Right ventricle myocardium inferior (tissue), 1 donor: ENCODE data around the gene MACROD2. TPM values are rescaled to one million over a fixed set of nuclear protein-coding genes. Genes with fewer than 3 reads are reported as not detected.

ENCODE experiments used
- ATAC-seq: fragments of 200-7000 bp; cut with Tn5 transposase; one replicate; pipeline ENCODE4 v1.9.1; 2020; ENCODE audit warnings: mild to moderate bottlenecking, moderate library complexity
- DNase-seq: peaks from one replicate; pipeline ENCODE4 v3.0.0; 2021; ENCODE audit errors: missing footprints
- intact Hi-C: fragments of 100-400 bp; cut with DNase I; formaldehyde crosslinking; loops from one replicate; pipeline ENCODE4 v1.11.0; 2022
- total RNA-seq: library from RNA; stranded (reverse); fragmentation: NEBNext Ultra II Directional; extraction: Animal tissue kit (Norgen Biotek cat#: 25700); gene quantifications from one replicate; pipeline ENCODE4 v1.2.1, GENCODE V29; 2021
- donor health status: DM: no; HTN: yes; CAD: no; lungs with severe emphysema.

MACROD2 gene
- total RNA-seq, 1 donor from 2014 or later: 5.0 TPM

DNA sequence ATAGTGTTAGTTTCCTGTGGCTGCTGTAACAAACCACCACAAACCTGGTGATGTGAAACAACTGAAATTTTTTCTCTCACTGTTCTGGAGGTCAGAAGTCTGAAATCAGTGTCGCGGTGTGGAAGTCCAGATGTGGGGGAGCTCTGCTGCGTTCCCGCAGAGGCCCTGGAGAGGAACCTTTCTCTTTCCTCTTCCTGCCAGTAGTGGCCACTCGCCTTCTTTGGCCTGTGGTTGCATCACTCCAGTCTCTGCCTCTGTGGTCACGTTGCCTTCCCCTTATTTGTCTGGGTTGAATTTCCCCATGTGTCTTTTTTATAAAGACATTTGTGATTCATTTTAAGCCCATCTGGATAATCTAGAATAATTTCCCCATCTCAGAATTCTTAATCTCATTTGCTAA lies 637.6 kb downstream of the MACROD2 start:
- intact Hi-C loops: no loop called here
- no peak for DNase-seq
- ATAC-seq: peak; percentile 44

DNA sequence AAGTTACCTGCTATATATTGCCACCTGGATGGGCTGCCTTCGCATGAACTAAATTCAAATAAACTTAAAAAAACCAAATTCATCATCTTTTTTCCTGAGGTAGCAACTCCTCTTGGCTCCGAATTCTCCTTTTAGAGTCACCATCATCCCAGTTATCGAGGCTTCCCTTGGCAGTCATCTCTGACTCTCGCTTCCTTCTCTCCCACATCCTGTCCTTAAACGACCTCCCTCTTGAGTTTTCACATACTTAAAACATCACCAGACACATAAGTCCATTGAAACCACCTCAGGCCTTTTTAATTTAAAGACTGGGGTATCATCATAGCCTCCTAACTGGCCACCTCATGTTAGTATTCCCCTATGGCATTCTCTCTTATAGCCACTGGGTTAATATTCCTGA lies 638.2 kb downstream of the MACROD2 start:
- DNase-seq (no peak), ATAC-seq (no peak)
- intact Hi-C loops: no loop called here

DNA sequence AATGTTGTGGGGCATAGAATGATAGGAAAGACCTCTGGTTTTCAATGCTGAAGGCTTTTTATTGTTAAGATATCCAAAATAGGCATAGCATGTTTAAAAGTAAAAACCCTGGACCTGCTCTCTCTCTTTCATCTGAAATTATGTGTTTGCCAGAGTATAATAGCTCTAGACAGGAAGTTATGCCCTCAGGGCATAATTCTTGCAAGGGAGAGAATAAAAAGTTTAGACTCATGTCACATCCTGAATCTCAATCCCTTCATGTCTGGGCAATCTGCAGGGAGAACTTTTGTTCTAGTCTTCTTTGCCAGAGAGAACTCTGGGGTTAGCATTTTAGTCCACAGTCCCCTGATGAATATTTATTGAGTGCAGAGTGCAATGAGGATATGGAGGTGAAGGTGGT lies 639.3 kb downstream of the MACROD2 start:
- no peak for DNase-seq
- no peak for ATAC-seq
- intact Hi-C loops: no loop called here

DNA sequence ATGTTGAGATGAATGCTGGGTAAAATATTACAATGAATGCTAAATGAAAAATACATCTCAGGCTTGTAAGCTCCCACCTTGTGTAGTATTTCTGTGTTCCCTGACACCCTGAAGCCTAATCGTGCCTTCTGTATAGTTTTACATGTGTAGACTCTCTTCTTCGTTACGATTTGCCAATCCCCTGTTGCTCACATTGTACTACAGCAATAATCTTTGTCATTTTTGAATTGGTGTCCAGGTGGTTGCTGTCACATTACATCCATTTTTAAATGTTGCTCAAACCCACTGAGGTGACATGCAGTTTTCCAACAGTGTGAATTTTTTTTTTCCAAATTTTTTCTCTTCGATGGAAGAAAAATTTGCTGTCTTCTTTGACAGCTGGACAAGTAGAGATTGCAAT lies 642.1 kb downstream of the MACROD2 start:
- intact Hi-C loops: no loop called here
- ATAC-seq (no peak), DNase-seq (no peak)

DNA sequence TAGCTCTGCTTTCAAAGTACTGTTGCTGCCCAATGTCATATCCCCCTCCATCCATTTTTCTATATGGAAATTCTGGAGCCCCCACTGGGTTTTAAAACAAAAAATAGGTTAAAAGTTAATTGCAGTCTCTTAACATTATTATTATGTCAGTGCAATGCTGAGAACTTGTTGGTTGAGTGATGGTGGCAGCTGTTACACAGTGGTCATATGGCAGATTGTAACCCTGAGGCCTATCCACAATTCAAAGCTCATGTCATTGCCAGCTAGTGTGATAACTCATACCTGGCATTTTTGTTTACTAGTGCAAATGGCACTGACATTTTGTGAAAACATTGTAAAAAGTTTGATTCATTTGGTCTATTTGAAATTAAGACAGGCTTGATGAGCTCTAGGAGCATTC lies 647.8 kb downstream of the MACROD2 start:
- intact Hi-C loops: no loop called here
- DNase-seq (no peak), ATAC-seq (no peak)

DNA sequence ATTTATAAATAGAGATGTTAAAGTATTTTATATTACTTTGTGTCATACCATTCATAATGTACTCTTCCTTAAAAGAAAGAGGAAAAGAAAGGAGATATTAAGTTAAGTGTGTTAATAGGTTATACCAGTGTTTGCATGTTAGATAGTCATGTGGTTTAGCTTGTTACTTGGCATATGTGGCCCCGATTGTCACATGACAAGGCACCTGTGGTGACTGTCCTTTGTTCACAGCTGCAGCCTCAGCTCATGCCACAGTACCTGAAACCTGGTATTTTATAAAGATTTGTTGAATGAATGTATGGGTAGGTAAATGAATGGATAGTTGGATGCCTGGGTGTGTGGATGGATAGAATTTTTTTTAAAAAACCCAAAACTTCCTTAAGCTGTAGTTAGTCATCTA lies 648.2 kb downstream of the MACROD2 start:
- intact Hi-C loops: no loop called here
- no peak for ATAC-seq
- no peak for DNase-seq

DNA sequence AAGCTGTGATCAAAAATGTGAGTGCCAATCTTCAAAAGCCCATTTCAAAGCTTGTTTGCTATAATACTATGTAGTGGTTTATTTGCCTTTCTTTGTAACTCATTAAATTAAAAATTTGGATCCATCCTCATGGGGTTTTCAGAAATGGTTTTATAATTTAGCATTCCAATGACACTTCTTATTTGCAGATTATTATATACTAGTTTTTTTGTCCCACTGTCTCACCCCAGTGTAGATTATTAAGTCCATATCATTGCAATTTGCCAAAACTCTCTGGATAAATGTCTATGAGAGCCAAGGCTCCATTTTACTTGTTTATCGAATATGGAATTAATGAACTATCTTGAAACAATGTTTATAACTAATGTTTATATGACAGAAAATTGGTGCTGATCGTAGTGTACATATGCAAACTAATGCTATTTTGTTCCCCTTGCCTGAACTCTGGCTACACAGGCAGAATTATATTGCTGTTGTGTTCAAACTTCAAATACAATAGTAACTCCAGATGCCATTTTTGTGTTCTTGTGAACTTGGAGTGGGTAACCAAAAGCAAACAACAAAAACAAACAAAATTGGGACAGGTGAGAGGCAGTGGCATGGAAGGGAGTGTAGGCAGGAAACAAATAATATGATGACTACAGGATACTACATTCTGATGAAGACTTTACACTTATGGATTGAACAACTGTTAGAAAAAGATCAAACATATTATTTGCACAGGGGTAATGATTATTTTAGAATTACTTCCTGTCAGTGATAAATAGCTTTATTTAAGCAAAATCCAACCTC lies 649.2 kb downstream of the MACROD2 start:
- intact Hi-C loops: no loop called here
- DNase-seq: no peak

DNA sequence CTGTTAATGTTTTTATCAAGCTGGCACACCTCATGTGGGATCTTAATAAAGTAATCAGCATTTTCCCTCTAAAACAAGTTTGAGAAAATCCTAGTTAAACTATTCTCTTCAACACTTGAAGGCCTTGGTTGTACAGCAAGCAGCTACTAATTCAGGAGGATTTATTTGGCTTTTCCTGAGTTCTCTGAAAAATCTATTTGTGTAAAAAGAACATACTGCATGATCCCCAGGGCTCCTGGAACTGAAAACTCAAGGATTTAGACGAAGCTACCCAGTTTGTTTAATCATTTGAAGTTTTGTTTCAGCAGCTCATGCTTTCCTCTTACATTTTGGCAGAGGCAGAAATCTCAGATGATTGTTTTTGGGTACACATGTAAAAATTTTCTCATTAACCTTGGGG lies 651.7 kb downstream of the MACROD2 start:
- no peak for DNase-seq
- no peak for ATAC-seq
- intact Hi-C loops: no loop called here

More for the DNA sequence above, 649.2 kb downstream of the MACROD2 start:
- no peak for ATAC-seq

DNA sequence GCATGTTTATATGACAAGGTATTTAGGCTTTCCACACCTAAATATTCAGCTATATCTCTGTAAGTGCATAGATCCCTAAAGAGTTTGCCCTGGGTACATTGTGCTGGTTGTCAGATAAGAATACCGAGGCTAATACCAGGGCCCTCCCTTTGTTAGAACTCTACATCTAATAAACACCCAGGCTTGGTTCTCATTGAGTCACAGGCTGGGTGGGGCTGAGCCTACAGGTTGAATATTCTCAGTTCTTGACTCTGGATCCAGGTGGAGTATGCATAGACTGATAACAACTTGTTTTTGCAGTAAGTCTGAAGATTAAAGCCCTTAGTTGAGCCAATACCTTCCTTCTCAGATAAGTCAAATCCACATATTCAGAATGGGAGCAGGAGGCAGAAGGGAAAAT lies 654.3 kb downstream of the MACROD2 start:
- ATAC-seq: no peak
- intact Hi-C loops: no loop called here
- no peak for DNase-seq

DNA sequence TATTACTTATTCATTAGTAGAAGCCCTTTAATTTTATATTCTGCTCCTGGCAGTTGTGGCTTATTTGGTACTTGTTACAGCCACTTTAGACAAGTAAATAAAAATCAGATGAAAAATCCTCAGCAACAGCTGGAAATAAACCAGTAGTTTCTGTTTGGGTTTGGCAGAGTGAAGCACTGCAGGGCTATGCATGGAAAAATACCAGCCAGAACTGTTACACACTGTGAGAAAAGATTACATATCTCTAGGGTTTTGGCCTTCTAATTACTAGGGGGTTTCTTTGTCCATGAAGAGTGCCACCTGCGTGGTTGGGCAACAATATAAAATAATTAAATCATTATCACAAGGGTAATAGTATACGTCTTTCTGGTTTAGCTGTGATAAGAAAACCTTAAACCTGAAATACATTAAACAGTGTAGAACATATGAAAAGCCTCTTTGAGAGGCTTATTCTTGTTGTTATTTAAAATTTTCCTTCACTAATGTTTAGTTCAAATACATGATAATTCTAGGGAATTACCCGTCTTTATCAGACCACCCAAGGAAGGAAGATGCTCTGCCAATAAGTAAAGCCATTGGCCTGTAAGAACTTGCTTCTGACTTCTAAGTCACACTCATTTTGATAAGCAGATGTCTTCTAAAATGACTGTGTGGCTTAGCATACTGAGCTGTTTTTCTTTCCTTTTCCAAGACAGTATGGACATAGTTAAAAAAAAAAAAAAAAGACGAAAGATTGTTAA lies 662.1 kb downstream of the MACROD2 start:
- DNase-seq: no peak
- intact Hi-C loops: no loop called here
- ATAC-seq: no peak

DNA sequence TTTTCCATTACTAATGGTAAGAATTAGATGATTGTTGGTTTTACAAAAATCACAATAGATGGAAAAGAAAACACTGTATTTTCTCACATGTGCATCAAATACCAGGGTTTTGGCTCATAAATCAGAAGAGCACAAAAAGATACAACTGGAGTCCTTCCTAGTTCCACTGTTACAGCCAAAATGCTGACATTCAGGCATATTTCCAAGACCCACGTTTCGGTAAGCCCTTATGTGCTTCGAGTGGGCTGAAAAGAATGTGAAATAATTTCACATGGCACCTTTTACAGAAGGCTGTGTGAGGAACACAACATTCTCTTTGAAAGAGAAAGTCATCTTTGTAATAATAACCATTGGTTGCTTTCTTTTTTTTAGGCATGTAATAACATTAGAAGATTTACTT lies 668.8 kb downstream of the MACROD2 start:
- ATAC-seq (no peak), DNase-seq (no peak)
- intact Hi-C loops: no loop called here

DNA sequence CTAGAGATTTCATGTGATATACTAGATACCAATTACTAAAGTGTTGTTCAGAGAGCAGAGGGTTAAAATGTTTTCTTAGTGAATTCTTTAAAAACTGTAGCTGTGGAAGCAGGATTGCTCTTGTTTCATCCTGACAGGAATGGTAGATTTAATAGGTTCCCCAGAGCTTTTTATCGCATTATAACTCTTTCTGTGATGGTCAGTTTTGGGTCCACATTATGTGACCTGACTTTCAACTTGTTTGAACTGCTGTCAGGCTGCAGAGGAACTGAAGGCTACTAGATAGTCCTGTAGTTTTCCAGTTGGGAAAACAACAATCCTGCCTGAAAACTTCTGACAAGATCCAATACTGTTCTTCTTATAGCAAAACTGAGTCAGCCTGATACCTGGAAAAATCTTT lies 671.4 kb downstream of the MACROD2 start:
- ATAC-seq: no peak
- no peak for DNase-seq
- intact Hi-C loops: no loop called here

DNA sequence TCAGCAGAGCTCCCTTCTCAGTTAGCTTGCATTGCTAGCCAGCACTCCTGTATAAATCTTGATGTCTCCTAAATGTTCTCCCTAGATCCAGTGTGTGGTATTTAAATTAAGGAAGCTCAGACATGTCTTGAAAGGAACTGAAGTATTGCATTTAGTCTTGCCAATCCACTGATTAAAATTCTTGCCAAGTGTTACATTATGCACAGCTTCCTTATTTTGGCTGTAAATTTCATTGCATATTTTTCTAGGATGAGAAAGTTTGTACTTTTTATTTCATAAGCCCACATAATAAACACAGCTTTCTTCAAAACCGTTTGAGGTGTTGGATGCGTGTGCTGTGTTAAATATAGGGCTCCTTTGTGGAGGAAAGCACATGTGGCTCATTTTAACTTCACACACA lies 671.9 kb downstream of the MACROD2 start:
- DNase-seq (no peak), ATAC-seq (no peak)
- intact Hi-C loops: no loop called here

DNA sequence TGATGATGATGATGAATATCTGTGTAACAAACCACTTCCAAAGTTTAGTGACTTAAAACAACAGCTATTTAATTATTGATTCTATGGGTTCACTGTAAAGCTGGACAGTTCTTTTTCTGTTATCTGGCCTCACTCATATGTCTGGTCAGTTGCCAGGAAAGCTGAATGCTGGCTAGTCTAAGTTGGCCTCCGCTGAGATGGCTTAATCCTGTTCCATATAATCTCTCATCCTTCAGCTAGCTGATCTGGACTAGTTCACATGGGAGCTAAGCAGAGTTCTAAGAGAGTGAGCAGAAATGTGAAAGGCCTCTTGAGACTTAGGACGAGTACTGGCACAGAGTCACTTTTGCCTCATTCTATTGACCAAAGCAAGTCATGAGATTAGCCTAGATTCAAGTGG lies 676.8 kb downstream of the MACROD2 start:
- DNase-seq: no peak

DNA sequence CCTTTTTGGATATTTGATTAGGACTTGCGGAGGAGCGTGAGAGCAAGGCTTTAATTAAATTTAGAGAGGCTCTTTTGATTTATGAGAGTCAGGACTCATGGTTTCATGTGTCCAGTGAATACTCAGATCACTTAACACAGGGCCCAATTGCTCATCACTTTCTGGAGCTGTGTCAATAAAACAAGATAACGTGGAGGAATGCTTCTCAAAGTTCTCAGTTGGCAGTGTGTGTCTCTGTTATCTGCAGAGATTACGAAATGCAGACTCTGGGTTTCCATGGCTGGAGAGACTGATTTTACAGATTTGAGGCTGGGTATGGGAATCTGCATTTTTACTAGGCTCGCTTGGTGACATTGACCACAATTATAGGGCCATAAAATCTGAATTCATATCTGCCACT lies 677.8 kb downstream of the MACROD2 start:
- intact Hi-C loops: no loop called here
- DNase-seq (no peak), ATAC-seq (no peak)

More for the DNA sequence above, 676.8 kb downstream of the MACROD2 start:
- intact Hi-C loops: no loop called here
- no peak for ATAC-seq

DNA sequence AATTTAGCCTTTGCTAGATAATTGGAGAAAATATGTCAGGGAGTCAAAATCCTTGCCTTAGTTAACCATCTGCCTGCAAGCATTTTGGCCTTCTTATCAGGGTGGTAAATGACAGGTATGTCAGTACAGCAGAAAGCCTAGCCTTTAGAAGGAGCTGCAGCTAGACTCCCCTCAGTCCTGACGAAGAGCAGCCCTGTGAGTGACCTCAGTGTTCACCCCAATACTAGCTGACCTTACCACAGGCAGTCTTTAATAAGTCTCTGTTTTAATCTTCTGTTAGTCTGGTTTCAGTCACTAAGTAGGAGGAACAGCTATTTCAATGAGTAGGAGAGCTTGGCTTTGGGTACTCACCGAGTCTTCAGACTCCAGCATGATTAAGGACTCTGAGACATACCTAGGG lies 682.1 kb downstream of the MACROD2 start:
- DNase-seq: no peak
- intact Hi-C loops: no loop called here
- no peak for ATAC-seq

DNA sequence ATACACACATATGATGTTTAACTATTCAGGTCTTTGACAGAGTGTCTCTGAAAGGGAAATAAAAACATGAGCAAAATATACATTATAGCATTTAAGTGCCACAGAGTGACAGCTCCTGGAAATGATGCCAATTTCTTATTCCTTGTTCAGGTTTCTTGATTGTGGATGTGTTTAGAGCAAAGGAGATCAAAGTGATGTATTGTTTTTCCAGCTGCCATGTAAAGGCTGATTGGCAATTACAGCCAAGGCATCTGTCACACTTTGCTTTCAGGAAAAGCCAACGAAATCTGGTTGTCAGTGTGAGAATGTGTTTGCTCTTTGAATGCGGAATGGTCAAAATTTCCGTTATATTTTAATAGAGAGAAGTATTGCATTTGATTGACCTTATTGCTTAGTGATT lies 689.9 kb downstream of the MACROD2 start:
- intact Hi-C loops: no loop called here
- ATAC-seq (no peak), DNase-seq (no peak)

DNA sequence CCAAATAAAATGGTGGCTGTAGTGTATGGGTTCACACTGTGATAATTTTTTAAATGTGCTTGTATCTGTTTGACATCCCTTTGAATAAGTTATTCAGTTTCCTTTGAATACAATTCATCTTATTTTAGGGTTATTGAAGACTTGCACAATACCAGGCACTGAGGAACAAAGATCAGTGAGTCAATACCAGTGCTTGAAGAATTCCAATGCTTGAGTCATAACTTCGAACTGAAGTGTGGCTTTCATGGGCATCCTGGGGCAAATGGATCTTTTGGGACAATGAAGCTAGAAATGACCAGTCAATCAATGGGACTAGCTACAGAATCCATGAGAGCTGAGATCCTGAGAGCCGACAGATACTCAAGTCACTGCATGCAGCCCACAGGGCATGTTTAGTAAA lies 692.0 kb downstream of the MACROD2 start:
- DNase-seq (no peak), ATAC-seq (no peak)
- intact Hi-C loops: no loop called here

DNA sequence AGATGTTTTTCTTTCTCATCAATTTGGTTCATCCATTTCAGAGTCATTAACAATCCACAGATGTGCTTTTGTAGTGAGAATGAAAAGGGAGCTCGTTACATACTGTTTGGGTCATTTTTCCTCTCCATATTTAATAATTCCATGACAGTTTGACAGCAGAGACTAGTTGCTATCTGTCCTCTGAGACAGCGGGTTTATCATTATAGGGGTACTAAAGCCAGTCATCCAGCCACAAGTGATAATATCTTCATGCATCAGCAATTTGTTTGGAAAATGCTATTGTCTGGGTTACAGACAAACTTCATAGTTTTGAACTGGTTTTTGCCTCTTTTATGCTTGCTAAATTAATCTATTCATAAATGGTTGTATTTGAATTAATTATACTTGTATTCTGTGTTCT lies 692.7 kb downstream of the MACROD2 start:
- intact Hi-C loops: no loop called here
- no peak for ATAC-seq

DNA sequence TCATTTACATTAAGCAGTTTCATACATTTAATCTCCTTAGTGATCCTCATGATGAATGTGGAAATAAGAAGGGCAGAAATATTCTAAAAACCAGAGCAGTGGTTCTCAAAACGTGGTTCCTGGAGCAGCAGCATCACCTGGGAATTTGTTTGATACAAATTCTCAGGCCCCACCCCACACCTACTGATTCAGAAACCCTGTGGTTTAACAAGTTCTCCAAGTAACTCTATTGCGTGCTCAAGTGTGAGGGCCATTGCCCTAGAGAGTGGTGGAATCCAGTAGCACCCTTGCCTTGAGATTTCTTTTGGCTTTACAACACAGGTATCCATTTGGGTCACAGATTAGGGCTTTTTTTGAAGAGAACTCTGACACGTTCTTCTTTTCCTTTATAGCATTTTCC lies 696.7 kb downstream of the MACROD2 start:
- no peak for DNase-seq
- intact Hi-C loops: no loop called here
- ATAC-seq: no peak

More for the DNA sequence above, 692.7 kb downstream of the MACROD2 start:
- no peak for DNase-seq
